ENCODE results near the gene KRT9. TPM values are rescaled to one million over a fixed set of nuclear protein-coding genes. Genes with fewer than 3 reads are reported as not detected.

The KRT9 gene
- total RNA-seq, 4 donors from 2014 or later = 0.21 TPM; not detected in 3

DNA sequence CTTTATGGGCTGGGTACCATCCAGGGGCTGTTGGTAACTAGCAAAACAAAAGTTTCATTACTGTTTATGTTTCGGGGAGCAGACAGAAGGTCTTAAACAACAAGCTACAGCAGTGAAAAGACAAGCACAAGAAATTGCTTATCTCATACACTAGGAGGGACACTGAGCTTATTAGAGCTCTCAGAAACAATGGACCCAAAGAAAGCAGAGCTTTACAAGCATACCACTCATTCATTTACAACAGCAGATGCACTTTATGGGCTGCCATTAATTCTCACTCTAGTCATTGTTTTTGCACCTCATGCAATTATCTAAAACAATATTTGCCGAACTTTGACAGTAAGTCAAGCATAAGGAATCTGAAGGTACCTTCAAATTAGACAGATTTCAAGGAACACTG lies 30.7 kb upstream of the KRT9 start:
- H3K4me3 ChIP-seq = no peak overlapping the region
- DNase-seq = no peak
- H3K4me1 ChIP-seq = no peaks in the 10 kb centered on the region
- intact Hi-C loops (cut with DNase I; ENCODE audit: low total_unique reads) = no loop called here
- no peaks in the 10 kb centered on the region for H3K27me3 ChIP-seq
- TF ChIP-seq, protein P1, sequence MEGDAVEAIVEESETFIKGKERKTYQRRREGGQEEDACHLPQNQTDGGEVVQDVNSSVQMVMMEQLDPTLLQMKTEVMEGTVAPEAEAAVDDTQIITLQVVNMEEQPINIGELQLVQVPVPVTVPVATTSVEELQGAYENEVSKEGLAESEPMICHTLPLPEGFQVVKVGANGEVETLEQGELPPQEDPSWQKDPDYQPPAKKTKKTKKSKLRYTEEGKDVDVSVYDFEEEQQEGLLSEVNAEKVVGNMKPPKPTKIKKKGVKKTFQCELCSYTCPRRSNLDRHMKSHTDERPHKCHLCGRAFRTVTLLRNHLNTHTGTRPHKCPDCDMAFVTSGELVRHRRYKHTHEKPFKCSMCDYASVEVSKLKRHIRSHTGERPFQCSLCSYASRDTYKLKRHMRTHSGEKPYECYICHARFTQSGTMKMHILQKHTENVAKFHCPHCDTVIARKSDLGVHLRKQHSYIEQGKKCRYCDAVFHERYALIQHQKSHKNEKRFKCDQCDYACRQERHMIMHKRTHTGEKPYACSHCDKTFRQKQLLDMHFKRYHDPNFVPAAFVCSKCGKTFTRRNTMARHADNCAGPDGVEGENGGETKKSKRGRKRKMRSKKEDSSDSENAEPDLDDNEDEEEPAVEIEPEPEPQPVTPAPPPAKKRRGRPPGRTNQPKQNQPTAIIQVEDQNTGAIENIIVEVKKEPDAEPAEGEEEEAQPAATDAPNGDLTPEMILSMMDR (IDR thresholded peaks at IDR 0.05) = no peak
- no peak for TF ChIP-seq POLR2A (IDR thresholded peaks at IDR 0.05)
- H3K36me3 ChIP-seq = no peaks in the 10 kb centered on the region
- peaks cover 0 to 9% of the 10 kb centered on the region in 2 donors for H3K9me3 ChIP-seq
- H3K27ac ChIP-seq = no peak overlapping the region

GRCh38 chr17:41600318-41600717 lies 28.5 kb upstream of the KRT9 start:
- Histone ChIP-seq H3K27me3 (no peaks in the 10 kb centered on the region), H3K4me3 (no peak overlapping the region), H3K36me3 (no peaks in the 10 kb centered on the region), H3K4me1 (no peaks in the 10 kb centered on the region), H3K9me3 (no peaks in the 10 kb centered on the region), H3K27ac (no peak overlapping the region)
- no peak for DNase-seq
- TF ChIP-seq, protein P1 (IDR thresholded peaks at IDR 0.05) = no peak
- no peak for TF ChIP-seq POLR2A (IDR thresholded peaks at IDR 0.05)
- intact Hi-C loops (cut with DNase I; ENCODE audit: low total_unique reads) = no loop called here

DNA sequence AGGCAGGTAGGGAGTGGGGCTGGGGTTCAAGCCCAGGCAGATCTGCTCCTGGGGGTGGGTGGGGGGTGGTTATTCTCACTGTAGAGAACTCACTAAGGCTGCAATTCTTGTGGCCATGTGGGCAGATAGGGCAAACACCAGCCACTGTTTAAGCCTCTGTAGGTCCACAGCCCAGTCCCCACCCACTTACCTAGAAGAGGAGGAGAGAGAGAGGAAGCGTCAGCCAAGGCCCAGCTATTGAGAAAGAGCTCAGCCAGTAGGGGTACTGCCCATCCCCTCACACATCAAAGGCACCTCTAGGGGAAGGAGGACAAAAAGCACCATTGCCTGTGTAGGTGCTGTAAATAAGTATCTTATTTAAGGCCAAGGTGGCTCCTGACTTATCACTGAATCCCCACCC lies 27.8 kb upstream of the KRT9 start:
- H3K27ac ChIP-seq = no peak overlapping the region
- H3K4me3 ChIP-seq = no peak overlapping the region
- no peak for DNase-seq
- intact Hi-C loops (cut with DNase I; ENCODE audit: low total_unique reads) = no loop called here
- H3K36me3 ChIP-seq = no peaks in the 10 kb centered on the region
- H3K9me3 ChIP-seq = no peaks in the 10 kb centered on the region
- TF ChIP-seq, protein P1 (IDR thresholded peaks at IDR 0.05) = no peak
- no peak for TF ChIP-seq POLR2A (IDR thresholded peaks at IDR 0.05)
- no peaks in the 10 kb centered on the region for H3K4me1 ChIP-seq
- no peaks in the 10 kb centered on the region for H3K27me3 ChIP-seq

- no peak for DNase-seq
- no peak for TF ChIP-seq POLR2A (IDR thresholded peaks at IDR 0.05)
- TF ChIP-seq, protein P1 (IDR thresholded peaks at IDR 0.05) = no peak
- no peaks in the 10 kb centered on the region for H3K4me1 ChIP-seq
- H3K4me3 ChIP-seq = no peak overlapping the region
- no peaks in the 10 kb centered on the region for H3K9me3 ChIP-seq
- no peaks in the 10 kb centered on the region for H3K36me3 ChIP-seq
- intact Hi-C loops (cut with DNase I; ENCODE audit: low total_unique reads) = no loop called here
- H3K27ac ChIP-seq = no peak overlapping the region
- H3K27me3 ChIP-seq = no peaks in the 10 kb centered on the region
Observed at GRCh38 chr17:41595585-41595984, 23.7 kb upstream of the KRT9 start.

GRCh38 chr17:41594363-41594915 lies 22.6 kb upstream of the KRT9 start:
- no peak overlapping the region for H3K4me3 ChIP-seq
- no peak overlapping the region for H3K27ac ChIP-seq
- no peak for TF ChIP-seq POLR2A (IDR thresholded peaks at IDR 0.05)
- no peaks in the 10 kb centered on the region for H3K27me3 ChIP-seq
- intact Hi-C loops (cut with DNase I; ENCODE audit: low total_unique reads) = no loop called here
- H3K9me3 ChIP-seq = no peaks in the 10 kb centered on the region
- H3K36me3 ChIP-seq = no peaks in the 10 kb centered on the region
- H3K4me1 ChIP-seq = no peaks in the 10 kb centered on the region
- no peak for DNase-seq

Data from uterus (tissue), 4 donors.